ENCODE measurements around the gene COP1.

Gene COP1

GRCh38 chr1:175941164-175941563, 265.9 kb downstream of the COP1 start:
- DNase-seq: no peak

- no peak for DNase-seq
These were observed 270.4 kb downstream of the COP1 start for GRCh38 chr1:175936736-175937135.

- DNase-seq: no peak
These were observed 271.4 kb downstream of the COP1 start for GRCh38 chr1:175935566-175936115.

- no peak for DNase-seq
These were observed 271.9 kb downstream of the COP1 start for GRCh38 chr1:175935166-175935565.

- no peak for DNase-seq
These were observed 273.3 kb downstream of the COP1 start for GRCh38 chr1:175933801-175934200.

- DNase-seq: no peak
These were observed 279.1 kb downstream of the COP1 start for GRCh38 chr1:175927944-175928343.

- DNase-seq: no peak
These were observed 284.7 kb downstream of the COP1 start for GRCh38 chr1:175922254-175922881.

GRCh38 chr1:175920381-175920780, 286.7 kb downstream of the COP1 start:
- DNase-seq: no peak

- no peak for DNase-seq
These were observed 288.1 kb downstream of the COP1 start for GRCh38 chr1:175919001-175919400.

GRCh38 chr1:175918364-175918801, 288.7 kb downstream of the COP1 start:
- DNase-seq: no peak

- no peak for DNase-seq
These were observed 293.0 kb downstream of the COP1 start for GRCh38 chr1:175914115-175914514.

GRCh38 chr1:175911138-175911537, 295.9 kb downstream of the COP1 start:
- no peak for DNase-seq

GRCh38 chr1:175906370-175906769, 300.7 kb downstream of the COP1 start:
- DNase-seq: no peak

- no peak for DNase-seq
These were observed 302.3 kb downstream of the COP1 start for GRCh38 chr1:175904808-175905207.

- no peak for DNase-seq
These were observed 304.8 kb downstream of the COP1 start for GRCh38 chr1:175902281-175902680.

- DNase-seq: no peak
These were observed 305.8 kb downstream of the COP1 start for GRCh38 chr1:175901076-175901836.

- DNase-seq: no peak
These were observed 306.9 kb downstream of the COP1 start for GRCh38 chr1:175900171-175900570.

GRCh38 chr1:175895966-175896365, 311.1 kb downstream of the COP1 start:
- DNase-seq: no peak
